Measurements from ENCODE around the gene DCN. TPM values are rescaled to one million over a fixed set of nuclear protein-coding genes. Genes with fewer than 3 reads are reported as not detected.

The DCN gene
- total RNA-seq, 1 donor from 2014 or later: 0.20 TPM

DNA sequence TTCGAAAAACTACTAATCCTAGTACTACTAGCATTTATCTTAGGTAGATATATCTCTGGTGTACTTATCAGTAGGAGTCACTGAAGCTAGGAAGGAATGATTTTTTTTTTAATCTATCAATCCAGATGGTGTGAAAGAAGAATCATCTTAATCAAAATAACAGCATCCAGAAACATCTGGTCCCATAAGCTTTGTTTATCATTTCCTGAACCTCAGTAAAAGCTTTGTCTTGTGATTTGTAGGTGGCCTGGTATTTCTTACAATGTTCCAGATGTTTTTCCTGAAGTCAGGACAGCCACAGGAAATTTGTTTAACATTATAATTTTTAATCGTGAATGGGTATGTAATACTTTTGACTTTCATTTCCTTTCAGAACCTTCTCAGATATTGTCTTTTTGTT, 43.3 kb downstream of the DCN start:
- DNase-seq (ENCODE audit: low read depth in 2 of 2): no peak

GRCh38 chr12:91138337-91138920, 44.2 kb downstream of the DCN start:
- no peak for DNase-seq (ENCODE audit: low read depth in 2 of 2)

DNA sequence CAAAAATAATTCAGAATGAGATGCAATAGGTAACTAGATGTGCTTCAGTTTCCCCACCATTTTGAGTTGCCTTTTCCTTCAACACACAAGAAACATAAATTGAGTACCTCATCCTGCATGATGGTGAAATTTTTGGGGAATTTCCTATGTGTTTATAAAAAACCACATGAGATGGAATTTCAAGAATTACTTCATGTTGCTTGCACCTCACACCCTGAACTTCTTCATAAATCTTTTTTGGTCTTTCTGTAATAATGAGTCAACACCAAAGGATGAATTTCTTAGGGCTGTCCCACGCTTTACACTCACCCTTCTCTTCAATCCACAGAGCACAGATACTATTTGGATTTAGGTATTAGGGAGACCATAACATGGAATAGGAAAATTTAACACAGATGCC, 48.7 kb downstream of the DCN start:
- no peak for DNase-seq (ENCODE audit: low read depth in 2 of 2)

DNA sequence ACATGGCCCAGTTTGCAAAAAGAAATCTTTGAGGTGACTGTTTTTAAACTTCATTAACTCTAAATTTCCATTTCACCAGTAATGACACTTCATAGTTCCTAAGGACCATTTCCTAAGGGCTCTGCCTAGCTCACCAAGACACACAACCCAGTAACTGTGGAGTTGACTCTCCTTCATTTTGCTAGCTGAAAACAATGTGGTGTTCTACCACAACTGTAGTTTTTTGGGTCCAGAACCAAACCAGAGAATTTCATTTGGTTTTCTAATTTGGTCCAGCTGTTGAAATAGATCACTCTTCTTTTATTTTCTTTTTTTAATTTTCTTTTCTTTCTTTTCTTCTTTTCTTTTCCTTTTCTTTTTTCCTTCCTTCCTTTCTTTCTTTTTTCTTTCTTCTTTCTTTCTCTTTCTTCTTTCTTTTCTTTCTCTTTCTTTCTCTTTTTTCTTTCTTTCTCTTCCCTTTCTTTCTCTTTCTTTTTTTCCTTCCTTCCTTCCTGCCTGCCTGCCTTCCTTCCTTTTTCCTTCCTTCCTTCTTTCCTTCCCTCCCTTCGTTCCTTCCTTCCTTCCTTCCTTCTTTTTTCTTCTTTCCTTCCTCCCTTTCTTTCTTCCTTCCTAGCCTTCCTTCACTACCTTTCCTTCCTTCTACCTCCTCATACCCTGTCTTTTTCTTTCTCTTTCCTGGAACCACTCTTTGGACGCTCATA, 52.8 kb downstream of the DCN start:
- no peak for DNase-seq (ENCODE audit: low read depth in 2 of 2)

DNA sequence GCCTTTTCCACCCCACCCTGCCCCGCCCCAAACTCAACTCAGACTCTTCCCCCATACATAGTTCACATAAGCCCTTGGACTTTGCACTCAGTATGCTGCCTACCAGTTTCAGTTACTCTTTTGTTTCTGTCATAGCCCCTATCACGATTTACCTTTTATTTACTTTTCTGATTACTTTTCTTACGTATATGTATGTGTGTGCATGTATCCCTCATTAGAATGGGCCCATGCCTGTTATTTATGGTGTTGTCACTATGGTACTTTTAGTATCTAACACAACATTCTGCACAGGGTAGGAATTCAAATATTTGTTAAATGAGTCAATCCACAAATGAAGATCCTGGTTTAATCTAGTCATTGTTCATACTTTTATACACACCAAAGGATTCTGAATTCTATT, 54.9 kb downstream of the DCN start:
- DNase-seq (ENCODE audit: low read depth in 2 of 2): no peak

DNA sequence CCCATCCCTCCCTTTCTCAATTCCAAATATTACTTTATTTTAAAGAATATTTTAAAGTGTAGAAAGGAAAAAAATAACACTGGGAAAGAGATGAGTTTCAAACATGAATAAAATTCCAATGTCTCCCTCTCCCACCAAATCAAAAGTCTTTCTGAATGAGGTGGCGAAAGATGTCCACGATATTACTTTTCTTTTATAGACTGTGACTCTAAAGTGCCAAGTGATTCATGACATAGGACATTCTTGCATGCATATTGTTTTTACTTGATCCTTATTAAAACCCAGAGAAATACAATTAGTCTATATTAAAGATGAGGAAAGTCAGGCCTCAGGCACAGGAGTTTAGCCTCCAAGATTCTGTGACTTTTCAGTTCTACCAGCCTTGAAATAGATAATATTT, 55.3 kb downstream of the DCN start:
- DNase-seq (ENCODE audit: low read depth in 2 of 2): no peak

DNA sequence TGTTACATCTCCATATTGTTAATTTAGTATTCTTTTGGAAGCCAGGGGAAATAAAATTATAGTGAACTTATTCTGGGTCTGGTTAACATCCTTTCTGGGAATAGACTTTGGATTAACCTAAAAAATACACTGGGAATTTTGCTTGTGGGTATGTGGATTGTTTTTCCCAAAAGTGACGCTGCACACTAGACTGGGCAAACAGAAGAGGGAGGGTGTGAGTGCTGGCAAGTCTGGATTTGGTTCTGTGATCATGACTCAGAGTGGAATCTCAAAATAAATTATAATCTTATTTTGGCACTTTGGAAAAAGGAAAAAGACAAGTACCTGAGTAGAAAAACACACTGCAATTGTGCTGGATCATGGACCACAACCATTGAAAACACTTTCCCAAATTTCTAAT, 56.1 kb downstream of the DCN start:
- no peak for DNase-seq (ENCODE audit: low read depth in 2 of 2)

GRCh38 chr12:91123236-91123916, 59.2 kb downstream of the DCN start:
- no peak for DNase-seq (ENCODE audit: low read depth in 2 of 2)

DNA sequence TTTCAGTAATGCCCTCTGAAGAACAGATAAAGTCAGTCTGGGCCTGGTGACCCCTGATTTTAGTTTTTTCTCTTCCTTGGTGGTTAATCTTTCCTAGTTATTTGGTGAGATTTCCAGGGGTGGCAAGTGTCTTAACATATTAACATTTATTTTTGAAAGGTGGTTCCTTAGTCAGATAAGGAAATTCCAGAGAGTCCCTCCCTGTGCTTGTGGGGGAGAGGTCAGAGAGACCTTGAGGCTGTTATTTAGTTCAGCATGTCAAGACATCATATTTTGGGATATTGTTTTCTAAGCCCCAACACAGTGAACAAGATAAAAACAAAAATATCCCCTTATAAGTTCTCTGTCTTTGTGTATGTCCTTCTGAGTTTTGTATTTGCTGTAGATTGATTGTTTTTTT, 61.8 kb downstream of the DCN start:
- DNase-seq (ENCODE audit: low read depth in 2 of 2): no peak

- no peak for DNase-seq (ENCODE audit: low read depth in 2 of 2)
These were observed 63.5 kb downstream of the DCN start for GRCh38 chr12:91119089-91119488.

DNA sequence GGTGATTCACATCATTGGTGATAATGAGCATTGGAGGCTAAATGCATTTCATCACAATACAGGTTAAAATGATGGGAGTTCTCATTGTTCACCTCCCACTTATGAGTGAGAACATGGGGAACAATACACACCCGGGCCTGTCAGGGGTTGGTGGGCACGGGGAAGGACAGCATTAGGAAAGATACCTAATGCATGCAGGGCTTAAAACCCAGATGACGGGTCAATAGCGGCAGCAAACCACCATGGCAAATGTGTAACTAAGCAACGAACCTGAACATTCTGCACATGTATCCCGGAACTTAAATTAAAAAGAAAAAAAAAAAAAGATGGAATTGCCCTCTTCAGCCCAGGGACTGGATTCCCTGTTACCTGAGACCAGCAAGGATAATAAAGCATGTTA, 69.0 kb downstream of the DCN start:
- no peak for DNase-seq (ENCODE audit: low read depth in 2 of 2)

- peak in 1 of 2 donors; percentile 3 for DNase-seq (ENCODE audit: low read depth in 2 of 2)
These were observed 71.0 kb downstream of the DCN start, which contains the start of gene LUM for GRCh38 chr12:91111366-91112325. TSS of gene LUM (minus strand) at chr12:91111494. CDS start at chr12:91108979, 2,515 bp downstream.

DNA sequence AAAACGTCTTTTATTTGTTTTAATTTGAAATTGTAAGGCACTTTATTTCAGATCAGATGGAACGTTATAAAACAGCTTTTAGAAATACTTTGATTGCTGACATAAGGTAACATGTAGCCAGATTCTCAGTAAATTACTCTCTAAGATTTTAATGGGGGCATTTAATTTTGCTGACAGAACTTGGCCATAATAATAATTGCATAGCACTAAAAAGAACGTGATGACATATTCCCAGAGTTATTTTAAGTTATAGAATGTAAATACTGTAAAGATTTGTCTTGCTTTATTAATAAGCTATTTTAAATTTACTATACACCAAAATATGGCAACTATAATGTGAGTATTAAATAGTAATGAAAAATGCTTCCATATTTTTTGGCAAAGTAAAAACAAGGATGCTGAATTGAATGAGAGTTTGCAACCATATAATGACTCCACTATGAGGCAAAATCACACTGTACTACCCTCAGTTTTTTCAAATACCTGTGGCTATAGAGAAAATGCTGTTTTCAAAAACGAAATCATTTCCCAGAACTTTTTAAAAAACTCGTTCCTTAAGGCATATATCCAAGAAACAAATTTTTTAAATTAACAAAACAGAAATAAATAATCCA, 72.2 kb downstream of the DCN start:
- DNase-seq (ENCODE audit: low read depth in 2 of 2): no peak

- no peak for DNase-seq (ENCODE audit: low read depth in 2 of 2)
These were observed 72.9 kb downstream of the DCN start for GRCh38 chr12:91109581-91110310.

GRCh38 chr12:91109148-91109564, 73.5 kb downstream of the DCN start:
- peak; percentile 46 to 53 for DNase-seq (ENCODE audit: low read depth in 2 of 2)

DNA sequence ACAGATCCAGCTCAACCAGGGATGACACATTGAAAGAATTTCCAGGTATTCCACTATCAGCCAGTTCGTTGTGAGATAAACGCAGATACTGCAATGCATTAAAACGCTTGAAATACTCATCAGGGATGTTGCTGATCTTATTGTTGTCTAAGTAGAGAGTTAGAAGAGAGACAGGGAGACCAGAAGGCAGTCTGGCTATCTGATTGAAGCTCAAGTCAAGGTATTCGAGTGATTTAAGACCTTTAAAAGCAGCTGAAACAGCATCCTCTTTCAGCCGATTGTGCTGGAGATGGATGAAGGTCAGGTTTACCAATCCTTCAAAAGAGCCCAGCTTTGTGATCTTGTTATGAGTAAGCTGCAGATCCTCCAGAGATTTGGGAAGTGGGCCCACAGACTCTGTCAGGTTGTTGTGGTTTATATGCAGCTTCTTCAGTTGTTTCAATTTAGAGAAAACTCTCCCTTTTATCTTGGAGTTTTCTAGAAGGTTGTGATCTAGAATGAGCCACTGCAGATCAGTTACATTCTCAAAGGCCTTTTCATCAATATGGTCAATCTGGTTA, 74.3 kb downstream of the DCN start:
- DNase-seq (ENCODE audit: low read depth in 2 of 2): no peak

DNA sequence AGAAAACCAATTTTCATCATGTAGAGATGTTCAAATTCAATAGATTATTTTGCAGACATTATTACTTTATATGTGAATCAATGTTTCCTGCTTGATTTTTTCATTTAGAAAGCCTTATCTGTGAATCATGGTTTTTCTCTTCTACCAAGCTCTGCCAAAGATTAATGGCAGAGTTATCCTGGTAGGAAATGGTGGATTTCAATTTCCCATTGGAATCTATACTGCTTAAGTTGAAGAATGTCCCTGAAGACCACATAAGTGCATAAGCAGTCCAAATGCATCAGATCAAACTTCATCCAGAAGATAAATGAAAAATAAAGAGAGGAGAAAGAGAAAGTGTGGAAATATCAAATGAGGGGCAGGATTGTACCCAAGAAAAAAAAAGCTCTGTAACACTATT, 76.3 kb downstream of the DCN start:
- DNase-seq (ENCODE audit: low read depth in 2 of 2): no peak

GRCh38 chr12:91105807-91106206, 76.8 kb downstream of the DCN start:
- no peak for DNase-seq (ENCODE audit: low read depth in 2 of 2)

- no peak for DNase-seq (ENCODE audit: low read depth in 2 of 2)
These were observed 77.7 kb downstream of the DCN start for GRCh38 chr12:91104812-91105466.

DNA sequence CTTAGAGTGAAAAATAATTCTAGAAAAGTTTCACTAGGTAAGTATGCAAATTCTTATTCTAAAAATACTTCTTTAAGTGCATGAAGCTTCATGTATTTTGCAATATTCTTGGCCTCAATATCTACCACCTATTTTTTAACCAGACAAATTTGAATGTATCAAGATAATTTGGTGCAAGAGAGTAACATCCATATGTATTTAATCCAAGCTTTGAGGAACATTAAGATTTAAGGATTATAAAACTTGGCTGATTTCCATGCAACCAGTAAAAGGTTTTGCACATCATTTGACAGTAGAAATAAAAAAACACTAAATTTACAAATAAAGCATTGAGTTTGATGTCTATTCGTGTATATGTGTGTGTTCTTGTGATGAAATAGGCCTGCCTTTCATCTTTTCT, 79.0 kb downstream of the DCN start:
- no peak for DNase-seq (ENCODE audit: low read depth in 2 of 2)
